Measurements from ENCODE around the gene ERBB4.

Gene ERBB4

DNA sequence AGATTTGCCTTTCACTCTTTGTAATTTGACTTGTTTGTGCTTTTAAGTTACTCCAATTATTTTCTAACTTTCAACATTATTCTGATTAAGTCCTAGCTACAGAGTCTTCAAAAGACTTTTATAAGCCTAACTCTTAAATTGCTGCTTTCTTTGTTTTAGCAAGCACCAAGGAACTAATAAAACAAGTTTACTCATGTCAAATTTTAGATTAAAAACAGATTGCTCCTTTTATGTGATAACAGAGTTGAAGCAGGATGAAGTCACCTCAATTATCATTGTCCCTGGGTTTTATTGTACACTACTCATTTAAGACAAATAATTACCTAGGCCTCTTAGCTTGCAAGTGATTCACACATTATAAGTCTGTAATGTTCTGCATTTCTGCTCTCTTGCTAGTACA, 678.4 kb downstream of the ERBB4 start:
- Histone ChIP-seq H3K27ac (no peak overlapping the region), H3K4me3 (ENCODE audit: low read depth in 1 of 2, low read length in 1 of 2) (no peak overlapping the region)
- TF ChIP-seq, protein P1, sequence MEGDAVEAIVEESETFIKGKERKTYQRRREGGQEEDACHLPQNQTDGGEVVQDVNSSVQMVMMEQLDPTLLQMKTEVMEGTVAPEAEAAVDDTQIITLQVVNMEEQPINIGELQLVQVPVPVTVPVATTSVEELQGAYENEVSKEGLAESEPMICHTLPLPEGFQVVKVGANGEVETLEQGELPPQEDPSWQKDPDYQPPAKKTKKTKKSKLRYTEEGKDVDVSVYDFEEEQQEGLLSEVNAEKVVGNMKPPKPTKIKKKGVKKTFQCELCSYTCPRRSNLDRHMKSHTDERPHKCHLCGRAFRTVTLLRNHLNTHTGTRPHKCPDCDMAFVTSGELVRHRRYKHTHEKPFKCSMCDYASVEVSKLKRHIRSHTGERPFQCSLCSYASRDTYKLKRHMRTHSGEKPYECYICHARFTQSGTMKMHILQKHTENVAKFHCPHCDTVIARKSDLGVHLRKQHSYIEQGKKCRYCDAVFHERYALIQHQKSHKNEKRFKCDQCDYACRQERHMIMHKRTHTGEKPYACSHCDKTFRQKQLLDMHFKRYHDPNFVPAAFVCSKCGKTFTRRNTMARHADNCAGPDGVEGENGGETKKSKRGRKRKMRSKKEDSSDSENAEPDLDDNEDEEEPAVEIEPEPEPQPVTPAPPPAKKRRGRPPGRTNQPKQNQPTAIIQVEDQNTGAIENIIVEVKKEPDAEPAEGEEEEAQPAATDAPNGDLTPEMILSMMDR (IDR thresholded peaks at IDR 0.05), result no peak

DNA sequence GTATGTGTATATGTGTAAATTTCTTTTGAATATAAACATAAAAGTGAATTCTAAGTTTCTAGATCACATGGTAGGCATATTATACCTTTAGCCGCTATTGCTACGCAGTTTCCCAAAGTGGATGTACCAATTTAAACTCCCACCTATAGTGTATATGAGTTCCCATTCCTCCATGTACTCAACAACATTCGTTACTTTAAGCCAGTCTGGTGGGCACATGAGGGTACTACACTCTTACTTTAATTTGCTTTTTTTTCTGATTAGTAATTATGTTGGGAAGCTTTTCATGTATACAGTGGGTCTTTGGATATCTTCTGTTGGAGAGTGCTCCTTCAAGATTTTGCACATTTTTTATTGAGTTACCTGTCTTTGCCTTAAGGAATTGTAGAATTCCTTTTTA, 683.8 kb downstream of the ERBB4 start:
- Histone ChIP-seq H3K9me3 (no peaks in the 10 kb centered on the region), H3K4me3 (ENCODE audit: low read depth in 1 of 2, low read length in 1 of 2) (no peak overlapping the region), H3K27ac (no peak overlapping the region), H3K4me1 (ENCODE audit: control insufficient read depth in 1 of 2, insufficient read depth in 1 of 2, low read depth in 1 of 2, low read length in 1 of 2) (no peaks in the 10 kb centered on the region), H3K36me3 (no peaks in the 10 kb centered on the region), H3K27me3 (no peaks in the 10 kb centered on the region)
- TF ChIP-seq, protein P1 (IDR thresholded peaks at IDR 0.05), result no peak

More for the DNA sequence above, 678.4 kb downstream of the ERBB4 start:
- Histone ChIP-seq H3K27me3 (no peaks in the 10 kb centered on the region), H3K4me1 (ENCODE audit: control insufficient read depth in 1 of 2, insufficient read depth in 1 of 2, low read depth in 1 of 2, low read length in 1 of 2) (no peaks in the 10 kb centered on the region), H3K9me3 (no peaks in the 10 kb centered on the region), H3K36me3 (no peaks in the 10 kb centered on the region)

DNA sequence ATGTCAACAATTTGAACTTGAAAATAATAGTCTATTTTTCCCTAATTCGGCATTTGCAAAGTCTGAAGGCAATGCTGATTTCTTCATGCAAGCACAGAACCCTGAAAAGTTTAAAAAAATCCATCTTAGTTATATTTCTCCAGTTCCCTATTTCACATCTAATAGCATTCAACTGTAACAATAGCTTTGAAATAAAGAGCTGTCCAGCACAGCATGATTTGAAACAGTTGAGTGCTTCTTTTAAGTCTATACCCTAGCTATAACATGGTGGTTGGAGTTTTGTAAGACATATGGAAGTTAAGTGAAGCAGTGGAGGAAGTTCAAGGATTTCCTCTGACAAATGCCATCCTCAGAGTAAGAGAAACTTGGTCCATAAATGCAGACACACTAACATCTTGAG, 691.9 kb downstream of the ERBB4 start:
- Histone ChIP-seq H3K27me3 (no peaks in the 10 kb centered on the region), H3K27ac (no peak overlapping the region), H3K9me3 (no peaks in the 10 kb centered on the region), H3K4me1 (ENCODE audit: control insufficient read depth in 1 of 2, insufficient read depth in 1 of 2, low read depth in 1 of 2, low read length in 1 of 2) (no peaks in the 10 kb centered on the region), H3K36me3 (no peaks in the 10 kb centered on the region), H3K4me3 (ENCODE audit: low read depth in 1 of 2, low read length in 1 of 2) (no peak overlapping the region)
- TF ChIP-seq, protein P1 (IDR thresholded peaks at IDR 0.05), result no peak

DNA sequence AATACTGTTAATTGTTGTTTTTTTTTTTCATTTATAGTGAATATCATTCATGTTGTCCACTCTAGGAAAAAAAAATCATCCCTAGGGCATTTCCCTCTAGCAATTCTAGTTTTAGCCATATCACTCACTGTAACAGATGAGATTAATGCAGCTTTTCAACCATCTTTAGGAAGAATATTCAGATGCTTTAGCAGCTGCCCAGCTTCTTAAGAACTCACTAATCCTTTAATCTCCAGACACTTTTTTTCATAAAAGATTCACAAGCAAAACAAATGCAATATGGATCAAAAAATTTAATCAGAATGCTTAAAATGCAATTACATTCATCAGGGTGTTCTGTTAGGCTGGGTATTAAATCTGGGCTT, 692.6 kb downstream of the ERBB4 start:
- Histone ChIP-seq H3K4me1 (ENCODE audit: control insufficient read depth in 1 of 2, insufficient read depth in 1 of 2, low read depth in 1 of 2, low read length in 1 of 2) (no peaks in the 10 kb centered on the region), H3K9me3 (no peaks in the 10 kb centered on the region), H3K27me3 (no peaks in the 10 kb centered on the region), H3K36me3 (no peaks in the 10 kb centered on the region), H3K4me3 (ENCODE audit: low read depth in 1 of 2, low read length in 1 of 2) (no peak overlapping the region), H3K27ac (no peak overlapping the region)
- TF ChIP-seq, protein P1 (IDR thresholded peaks at IDR 0.05), result no peak

DNA sequence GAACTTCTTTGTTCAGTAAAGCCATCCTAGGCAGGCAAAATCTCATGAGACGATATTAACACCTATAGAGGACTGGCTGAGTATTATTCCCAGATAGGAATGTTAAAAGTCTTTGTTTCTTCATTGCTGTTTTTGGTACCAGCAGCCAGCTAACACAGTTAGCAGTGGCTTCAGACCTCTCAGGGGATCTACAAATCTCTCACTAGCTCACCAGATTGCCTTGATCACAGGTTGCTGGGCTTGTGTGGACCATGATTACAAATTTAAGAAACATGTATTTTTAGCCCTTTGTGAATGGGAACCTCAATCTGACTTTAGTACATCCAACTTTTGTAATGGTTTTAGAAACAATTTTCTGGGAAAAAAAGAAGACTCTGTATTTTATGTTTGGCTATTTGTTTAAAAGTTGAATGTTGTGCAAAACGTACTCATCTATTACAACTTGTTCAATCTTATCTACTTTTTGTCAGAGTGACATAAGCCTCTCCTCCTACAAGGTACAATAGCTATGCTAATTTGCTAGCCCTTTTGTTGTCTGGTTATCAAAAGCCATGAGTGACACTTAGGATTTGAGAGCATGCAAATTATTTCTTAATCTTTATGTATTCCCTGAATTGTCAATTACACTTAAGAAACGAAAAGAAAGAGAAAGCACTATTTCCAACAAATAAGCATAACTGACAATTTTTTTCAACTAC, 693.1 kb downstream of the ERBB4 start:
- Histone ChIP-seq H3K36me3 (no peaks in the 10 kb centered on the region), H3K9me3 (no peaks in the 10 kb centered on the region), H3K27ac (no peak overlapping the region), H3K27me3 (no peaks in the 10 kb centered on the region), H3K4me3 (ENCODE audit: low read depth in 1 of 2, low read length in 1 of 2) (no peak overlapping the region), H3K4me1 (ENCODE audit: control insufficient read depth in 1 of 2, insufficient read depth in 1 of 2, low read depth in 1 of 2, low read length in 1 of 2) (no peaks in the 10 kb centered on the region)
- TF ChIP-seq, protein P1 (IDR thresholded peaks at IDR 0.05), result no peak
